Measurements from ENCODE around the gene CNN3. TPM values are rescaled to one million over a fixed set of nuclear protein-coding genes. Genes with fewer than 3 reads are reported as not detected.

CNN3 gene
- total RNA-seq, 4 donors from 2014 or later, result 334 to 604 (median 452) TPM

DNA sequence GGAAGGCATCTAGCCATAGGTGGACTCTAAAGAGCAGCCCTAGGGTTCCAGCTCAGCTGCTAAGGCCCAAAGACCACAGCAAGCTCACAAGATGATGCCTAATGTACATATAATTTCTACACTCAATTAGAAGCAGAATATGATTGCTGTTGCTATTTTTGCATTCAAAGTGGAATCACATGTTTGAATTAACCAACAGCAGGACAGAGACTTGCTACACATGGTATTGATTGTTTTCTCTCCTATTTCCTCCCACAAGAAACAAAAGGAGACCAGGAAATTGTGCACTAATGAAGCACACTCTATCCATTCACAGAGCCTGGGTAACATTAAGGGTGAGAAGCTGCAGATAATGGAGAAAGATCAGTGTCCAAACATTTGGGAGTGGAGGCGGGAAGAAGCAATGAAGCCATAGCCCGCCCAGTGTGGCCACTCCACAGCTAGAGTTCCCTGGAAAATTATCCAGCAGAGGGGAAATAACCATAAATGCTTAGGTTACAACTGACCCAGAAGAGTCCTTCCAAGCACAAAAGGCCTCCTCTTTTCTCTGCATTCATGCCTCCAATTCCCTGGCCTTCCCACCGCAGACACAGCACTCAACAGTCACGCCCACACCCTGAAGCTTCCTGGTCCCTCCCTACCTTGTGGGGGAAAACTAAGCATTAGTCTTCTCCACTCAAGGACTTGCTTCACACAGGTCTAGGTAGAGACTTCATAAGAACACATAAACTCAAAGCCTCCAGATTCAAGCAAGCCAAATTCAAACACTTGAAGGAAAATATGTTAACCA is 7.5 kb downstream of the CNN3 start:
- Histone ChIP-seq H3K27me3 (no peaks in the 10 kb centered on the region), H3K4me1 (peaks cover 15 to 18% of the 10 kb centered on the region in 2 donors), H3K4me3 (no peak overlapping the region), H3K36me3 (no peaks in the 10 kb centered on the region), H3K9me3 (no peaks in the 10 kb centered on the region), H3K27ac (peak overlapping the region; percentile 25 to 95)
- DNase-seq, result no peak
- intact Hi-C loops (cut with DNase I; ENCODE audit: low total_unique reads), result loop anchor here (10.0 kb wide), 2 partner anchors 65 to 105 kb away; no protein-coding TSS in a partner anchor
- TF ChIP-seq POLR2A (IDR thresholded peaks at IDR 0.05), result no peak
- TF ChIP-seq, protein P1, sequence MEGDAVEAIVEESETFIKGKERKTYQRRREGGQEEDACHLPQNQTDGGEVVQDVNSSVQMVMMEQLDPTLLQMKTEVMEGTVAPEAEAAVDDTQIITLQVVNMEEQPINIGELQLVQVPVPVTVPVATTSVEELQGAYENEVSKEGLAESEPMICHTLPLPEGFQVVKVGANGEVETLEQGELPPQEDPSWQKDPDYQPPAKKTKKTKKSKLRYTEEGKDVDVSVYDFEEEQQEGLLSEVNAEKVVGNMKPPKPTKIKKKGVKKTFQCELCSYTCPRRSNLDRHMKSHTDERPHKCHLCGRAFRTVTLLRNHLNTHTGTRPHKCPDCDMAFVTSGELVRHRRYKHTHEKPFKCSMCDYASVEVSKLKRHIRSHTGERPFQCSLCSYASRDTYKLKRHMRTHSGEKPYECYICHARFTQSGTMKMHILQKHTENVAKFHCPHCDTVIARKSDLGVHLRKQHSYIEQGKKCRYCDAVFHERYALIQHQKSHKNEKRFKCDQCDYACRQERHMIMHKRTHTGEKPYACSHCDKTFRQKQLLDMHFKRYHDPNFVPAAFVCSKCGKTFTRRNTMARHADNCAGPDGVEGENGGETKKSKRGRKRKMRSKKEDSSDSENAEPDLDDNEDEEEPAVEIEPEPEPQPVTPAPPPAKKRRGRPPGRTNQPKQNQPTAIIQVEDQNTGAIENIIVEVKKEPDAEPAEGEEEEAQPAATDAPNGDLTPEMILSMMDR (IDR thresholded peaks at IDR 0.05), result no peak

DNA sequence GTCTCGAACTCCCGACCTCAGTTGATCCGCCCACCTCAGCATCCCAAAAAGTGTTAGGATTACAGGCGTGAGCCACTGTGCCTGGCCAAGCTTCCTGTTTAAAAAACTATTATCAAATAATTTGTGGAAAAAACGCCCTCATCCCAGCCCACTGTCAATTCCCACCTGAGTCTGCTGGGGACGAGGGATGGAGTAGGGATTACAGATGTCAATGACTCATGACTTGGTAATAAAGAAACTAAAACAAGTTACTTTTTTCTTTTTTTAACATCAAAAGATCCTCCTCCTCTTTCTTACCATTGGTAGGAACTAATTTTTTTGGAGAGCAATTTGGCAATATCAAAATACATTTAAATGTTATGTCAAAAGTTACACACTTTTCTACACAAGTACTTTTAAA is 9.7 kb downstream of the CNN3 start:
- intact Hi-C loops (cut with DNase I; ENCODE audit: low total_unique reads), result no loop called here
- Histone ChIP-seq H3K27me3 (no peaks in the 10 kb centered on the region), H3K9me3 (no peaks in the 10 kb centered on the region), H3K4me1 (peaks cover 15 to 18% of the 10 kb centered on the region in 2 donors), H3K36me3 (no peaks in the 10 kb centered on the region), H3K27ac (no peak overlapping the region), H3K4me3 (no peak overlapping the region)
- TF ChIP-seq POLR2A (IDR thresholded peaks at IDR 0.05), result no peak
- TF ChIP-seq, protein P1 (IDR thresholded peaks at IDR 0.05), result no peak
- DNase-seq, result no peak

DNA sequence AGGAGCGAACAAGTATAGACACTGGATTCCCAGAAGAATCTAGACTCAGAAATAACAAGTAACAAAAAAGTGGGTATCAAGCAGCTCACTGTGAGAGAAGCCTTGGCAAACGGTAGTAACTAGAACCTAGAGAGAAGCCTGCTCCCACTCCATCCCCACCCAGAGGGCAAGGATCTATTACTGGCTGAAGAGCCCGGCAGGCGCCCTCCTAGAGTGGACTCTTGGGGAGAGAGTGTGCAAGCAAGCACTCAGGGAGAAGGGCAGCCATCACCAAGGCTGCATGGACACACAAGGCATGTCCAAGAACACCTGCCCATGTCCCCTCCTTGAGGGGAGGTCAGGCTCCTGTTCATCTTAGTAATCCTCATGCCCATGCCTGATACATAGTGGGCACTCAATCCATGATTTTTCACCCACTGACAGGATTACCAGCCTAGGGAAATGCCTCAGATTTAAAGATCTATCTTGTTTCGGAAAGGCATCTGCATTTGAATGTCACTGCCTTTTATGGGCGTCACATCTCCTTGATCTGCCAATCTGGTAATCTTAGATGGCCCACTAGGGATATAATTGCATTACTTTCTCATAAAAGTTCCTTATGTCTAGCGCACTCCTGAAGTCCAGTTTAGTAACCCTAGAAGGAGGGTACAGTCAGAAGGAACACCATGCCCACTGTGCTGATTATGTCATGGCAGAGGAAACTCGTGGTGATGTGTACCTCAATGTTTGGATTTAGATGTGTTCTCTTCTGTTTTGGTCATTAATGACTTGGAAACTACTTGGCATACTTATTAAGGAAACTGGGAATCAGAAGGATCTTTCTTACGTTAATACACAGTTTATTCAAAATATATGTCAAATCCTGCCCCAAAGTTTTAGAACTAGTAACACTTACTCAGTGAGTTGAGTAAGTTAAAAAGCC is 14.4 kb downstream of the CNN3 start:
- intact Hi-C loops (cut with DNase I; ENCODE audit: low total_unique reads), result no loop called here
- no peaks in the 10 kb centered on the region for H3K36me3 ChIP-seq
- peaks cover 0 to 12% of the 10 kb centered on the region in 2 donors for H3K4me1 ChIP-seq
- H3K27me3 ChIP-seq, result no peaks in the 10 kb centered on the region
- DNase-seq, result no peak
- H3K27ac ChIP-seq, result peak overlapping the region; percentile 33 to 53
- H3K9me3 ChIP-seq, result no peaks in the 10 kb centered on the region
- TF ChIP-seq, protein P1 (IDR thresholded peaks at IDR 0.05), result no peak
- no peak for TF ChIP-seq POLR2A (IDR thresholded peaks at IDR 0.05)
- no peak overlapping the region for H3K4me3 ChIP-seq

DNA sequence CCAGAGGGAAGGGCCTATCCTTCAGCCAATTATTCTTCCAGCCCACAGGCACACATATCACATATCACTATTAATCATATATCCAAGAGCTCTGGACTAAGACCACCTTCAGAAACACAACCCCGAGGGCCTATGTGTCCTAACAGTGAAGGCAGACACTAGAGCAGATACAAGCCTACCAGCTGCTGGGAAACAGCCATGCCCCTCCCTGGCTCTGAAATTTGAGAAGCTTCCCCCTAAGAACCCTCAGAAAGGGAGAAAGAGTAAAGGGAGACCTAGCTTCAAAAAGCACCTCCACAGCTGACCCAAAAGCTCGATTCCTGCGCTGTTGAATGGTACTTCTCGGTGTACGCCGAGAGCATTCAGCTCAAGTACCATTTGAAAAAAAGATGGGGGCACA is 17.4 kb downstream of the CNN3 start:
- peaks cover 0 to 6% of the 10 kb centered on the region in 2 donors for H3K4me1 ChIP-seq
- no peaks in the 10 kb centered on the region for H3K36me3 ChIP-seq
- no peak for TF ChIP-seq POLR2A (IDR thresholded peaks at IDR 0.05)
- TF ChIP-seq, protein P1 (IDR thresholded peaks at IDR 0.05), result no peak

More for the DNA sequence above, 17.4 kb downstream of the CNN3 start:
- intact Hi-C loops (cut with DNase I; ENCODE audit: low total_unique reads), result no loop called here
- Histone ChIP-seq H3K27ac (peak overlapping the region; percentile 20 to 25), H3K9me3 (no peaks in the 10 kb centered on the region), H3K4me3 (no peak overlapping the region), H3K27me3 (no peaks in the 10 kb centered on the region)
- DNase-seq, result no peak

Data from uterus (tissue), 4 donors.